ENCODE measurements around the gene GALNT2. TPM values are rescaled to one million over a fixed set of nuclear protein-coding genes. Genes with fewer than 3 reads are reported as not detected.

Gene GALNT2
- total and polyA plus RNA-seq, 12 donors: 9.7 to 35.1 (median 25.8) TPM

- no peak for TF ChIP-seq CTCF (IDR thresholded peaks at IDR 0.05)
- Histone ChIP-seq H3K27me3 (no peaks in the 10 kb centered on the region), H3K27ac (no peak overlapping the region), H3K4me1 (peaks cover 3 to 66% (median 39%) of the 10 kb centered on the region in 9 donors), H3K9me3 (no peaks in the 10 kb centered on the region), H3K4me3 (no peak overlapping the region), H3K36me3 (peaks cover 0 to 8% (median 0%) of the 10 kb centered on the region in 9 donors)
- ATAC-seq (peak in 1 of 8 donors; percentile 35), DNase-seq (no peak)
- WGBS, 2 donors: 90 to 98% methylated on average over 4 of the region's 4 CpGs
- intact Hi-C loops (cut with DNase I): loop anchor here in 2 of 10 donors (5.0 to 10.0 kb wide), 3 partner anchors 33 to 191 kb away; no protein-coding TSS in a partner anchor
Observed at GRCh38 chr1:230074270-230074669, 7.2 kb downstream of the GALNT2 start.

GRCh38 chr1:230074762-230075161, 7.7 kb downstream of the GALNT2 start:
- intact Hi-C loops (cut with DNase I): loop anchor here in 2 of 10 donors (5.0 to 10.0 kb wide), 3 partner anchors 33 to 190 kb away; no protein-coding TSS in a partner anchor
- no peak for TF ChIP-seq CTCF (IDR thresholded peaks at IDR 0.05)
- Histone ChIP-seq H3K9me3 (no peaks in the 10 kb centered on the region), H3K36me3 (peaks cover 0 to 8% (median 0%) of the 10 kb centered on the region in 9 donors), H3K4me3 (no peak overlapping the region), H3K27ac (no peak overlapping the region), H3K4me1 (peaks cover 5 to 66% (median 38%) of the 10 kb centered on the region in 9 donors), H3K27me3 (no peaks in the 10 kb centered on the region)
- ATAC-seq (no peak), DNase-seq (no peak)
- WGBS, 2 donors: 67 to 68% methylated on average over 2 of the region's 2 CpGs

- no peak overlapping the region for H3K4me3 ChIP-seq
Observed at GRCh38 chr1:230076121-230076520, 9.1 kb downstream of the GALNT2 start.

GRCh38 chr1:230077011-230077410, 10.0 kb downstream of the GALNT2 start:
- no peak for ATAC-seq
- TF ChIP-seq CTCF (IDR thresholded peaks at IDR 0.05): no peak
- Histone ChIP-seq H3K4me1 (peaks cover 9 to 82% (median 33%) of the 10 kb centered on the region in 9 donors), H3K4me3 (no peak overlapping the region), H3K9me3 (no peaks in the 10 kb centered on the region), H3K36me3 (peaks cover 0 to 19% (median 0%) of the 10 kb centered on the region in 9 donors), H3K27me3 (no peaks in the 10 kb centered on the region), H3K27ac (no peak overlapping the region)
- no peak for DNase-seq
- 89 to 96% methylated on average over 3 of the region's 3 CpGs for WGBS, 2 donors
- intact Hi-C loops (cut with DNase I): loop anchor here in 1 of 10 donors (10.0 kb wide), 1 partner anchor 188 kb away; no protein-coding TSS in a partner anchor

More at GRCh38 chr1:230076121-230076520, 9.1 kb downstream of the GALNT2 start:
- Histone ChIP-seq H3K27ac (no peak overlapping the region), H3K36me3 (peaks cover 0 to 10% (median 0%) of the 10 kb centered on the region in 9 donors), H3K27me3 (no peaks in the 10 kb centered on the region), H3K4me1 (peaks cover 8 to 73% (median 40%) of the 10 kb centered on the region in 9 donors), H3K9me3 (no peaks in the 10 kb centered on the region)
- DNase-seq: no peak
- WGBS, 2 donors: 88 to 92% methylated on average over 7 of the region's 7 CpGs
- no peak for ATAC-seq
- intact Hi-C loops (cut with DNase I): loop anchor here in 1 of 10 donors (10.0 kb wide), 1 partner anchor 189 kb away; no protein-coding TSS in a partner anchor
- no peak for TF ChIP-seq CTCF (IDR thresholded peaks at IDR 0.05)

Measured in heart right ventricle (tissue), 16 donors.